GM12878 (cell line): ENCODE results near the gene MAGI2.

Source experiments
- MYC ChIP-seq: IDR thresholded peaks from 2 replicates; pipeline ENCODE4 v1.6.1; 2011; ENCODE audit warnings: mild to moderate bottlenecking, low read length, moderate library complexity, inconsistent platforms; ENCODE audit not compliant: insufficient read depth, insufficient replicate concordance, insufficient read length, severe bottlenecking
- POLR2AphosphoS5 ChIP-seq: IDR thresholded peaks from 2 replicates; pipeline ENCODE4 v1.6.1; 2011; ENCODE audit warnings: mild to moderate bottlenecking, low read length, inconsistent platforms
- TF ChIP-seq, protein P1 (sequence below), 3 experiments: IDR thresholded peaks in 2 of 3; conservative IDR thresholded peaks in 1 of 3; 2 replicates each; pipeline ENCODE4 v1.5.1; 2011; ENCODE audit warnings: low read depth in 3 of 3, low read length in 3 of 3, mild to moderate bottlenecking in 3 of 3, control low read depth in 2 of 3, moderate library complexity in 2 of 3, inconsistent platforms in 1 of 3, mixed read lengths in 1 of 3; ENCODE audit not compliant: control insufficient read depth in 2 of 3, insufficient read depth in 1 of 3; ENCODE audit errors: extremely low read depth in 1 of 3
- TF ChIP-seq, protein P2 (sequence below): fragments of 450-650 bp; IDR thresholded peaks from 2 replicates; pipeline ENCODE4 v1.6.1; 2017; ENCODE audit warnings: antibody characterized with exemption, mild to moderate bottlenecking, moderate library complexity

DNA sequence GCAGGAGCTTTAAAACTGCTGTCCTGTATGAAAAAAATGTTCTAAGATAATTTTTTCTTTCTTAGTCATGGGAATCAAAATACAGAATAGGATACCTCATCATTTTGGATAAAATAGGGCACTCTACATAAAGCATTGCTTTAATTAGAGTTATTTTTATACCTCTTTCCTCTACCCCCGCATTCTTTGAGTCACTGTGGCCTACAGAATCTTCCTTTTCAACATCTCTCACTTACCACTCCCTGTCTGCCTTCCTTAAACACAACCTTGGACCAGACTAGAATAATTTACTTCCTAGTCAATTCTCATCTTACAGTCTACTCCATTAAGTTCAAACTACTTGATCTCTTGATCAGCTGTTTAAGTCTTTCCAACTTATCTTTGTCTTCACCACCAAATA, 1192.6 kb downstream of the MAGI2 start:
- TF ChIP-seq, protein P1, sequence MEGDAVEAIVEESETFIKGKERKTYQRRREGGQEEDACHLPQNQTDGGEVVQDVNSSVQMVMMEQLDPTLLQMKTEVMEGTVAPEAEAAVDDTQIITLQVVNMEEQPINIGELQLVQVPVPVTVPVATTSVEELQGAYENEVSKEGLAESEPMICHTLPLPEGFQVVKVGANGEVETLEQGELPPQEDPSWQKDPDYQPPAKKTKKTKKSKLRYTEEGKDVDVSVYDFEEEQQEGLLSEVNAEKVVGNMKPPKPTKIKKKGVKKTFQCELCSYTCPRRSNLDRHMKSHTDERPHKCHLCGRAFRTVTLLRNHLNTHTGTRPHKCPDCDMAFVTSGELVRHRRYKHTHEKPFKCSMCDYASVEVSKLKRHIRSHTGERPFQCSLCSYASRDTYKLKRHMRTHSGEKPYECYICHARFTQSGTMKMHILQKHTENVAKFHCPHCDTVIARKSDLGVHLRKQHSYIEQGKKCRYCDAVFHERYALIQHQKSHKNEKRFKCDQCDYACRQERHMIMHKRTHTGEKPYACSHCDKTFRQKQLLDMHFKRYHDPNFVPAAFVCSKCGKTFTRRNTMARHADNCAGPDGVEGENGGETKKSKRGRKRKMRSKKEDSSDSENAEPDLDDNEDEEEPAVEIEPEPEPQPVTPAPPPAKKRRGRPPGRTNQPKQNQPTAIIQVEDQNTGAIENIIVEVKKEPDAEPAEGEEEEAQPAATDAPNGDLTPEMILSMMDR (IDR thresholded peaks at IDR 0.05 in 2 of 3, conservative IDR thresholded peaks at IDR 0.05 in 1 of 3; ENCODE audit: control insufficient read depth in 2 of 3, extremely low read depth in 1 of 3, insufficient read depth in 1 of 3, low read depth in 3 of 3, low read length in 3 of 3), result no peak
- TF ChIP-seq MYC, result no peak
- TF ChIP-seq, protein P2, sequence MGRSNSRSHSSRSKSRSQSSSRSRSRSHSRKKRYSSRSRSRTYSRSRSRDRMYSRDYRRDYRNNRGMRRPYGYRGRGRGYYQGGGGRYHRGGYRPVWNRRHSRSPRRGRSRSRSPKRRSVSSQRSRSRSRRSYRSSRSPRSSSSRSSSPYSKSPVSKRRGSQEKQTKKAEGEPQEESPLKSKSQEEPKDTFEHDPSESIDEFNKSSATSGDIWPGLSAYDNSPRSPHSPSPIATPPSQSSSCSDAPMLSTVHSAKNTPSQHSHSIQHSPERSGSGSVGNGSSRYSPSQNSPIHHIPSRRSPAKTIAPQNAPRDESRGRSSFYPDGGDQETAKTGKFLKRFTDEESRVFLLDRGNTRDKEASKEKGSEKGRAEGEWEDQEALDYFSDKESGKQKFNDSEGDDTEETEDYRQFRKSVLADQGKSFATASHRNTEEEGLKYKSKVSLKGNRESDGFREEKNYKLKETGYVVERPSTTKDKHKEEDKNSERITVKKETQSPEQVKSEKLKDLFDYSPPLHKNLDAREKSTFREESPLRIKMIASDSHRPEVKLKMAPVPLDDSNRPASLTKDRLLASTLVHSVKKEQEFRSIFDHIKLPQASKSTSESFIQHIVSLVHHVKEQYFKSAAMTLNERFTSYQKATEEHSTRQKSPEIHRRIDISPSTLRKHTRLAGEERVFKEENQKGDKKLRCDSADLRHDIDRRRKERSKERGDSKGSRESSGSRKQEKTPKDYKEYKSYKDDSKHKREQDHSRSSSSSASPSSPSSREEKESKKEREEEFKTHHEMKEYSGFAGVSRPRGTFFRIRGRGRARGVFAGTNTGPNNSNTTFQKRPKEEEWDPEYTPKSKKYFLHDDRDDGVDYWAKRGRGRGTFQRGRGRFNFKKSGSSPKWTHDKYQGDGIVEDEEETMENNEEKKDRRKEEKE, result no peak
- TF ChIP-seq POLR2AphosphoS5, result no peak
